Hypothalamus (tissue), 51 donors: ENCODE data around the gene PRF1.
"Not testable (repeated sequence)": the region's sequence is repeated elsewhere in the genome, so short reads cannot be mapped to it uniquely, and the experiment has no call there.

Experiments used
- DNase-seq, 51 donors: peaks; one replicate each; lab custom pipeline; 2025; lab: John Stamatoyannopoulos, UW

PRF1 gene

GRCh38 chr10:70602665-70603448 is at the start of gene PRF1:
TSS of gene PRF1 (minus strand) at chr10:70602741. CDS start at chr10:70600902, 1,839 bp downstream.
- DNase-seq, result no peak

- no peak for DNase-seq
These were observed 49.1 kb upstream of the PRF1 start for GRCh38 chr10:70651661-70652060.

- no peak for DNase-seq
These were observed 48.2 kb upstream of the PRF1 start for GRCh38 chr10:70650718-70651117.

- DNase-seq, result no peak
These were observed 47.6 kb upstream of the PRF1 start for GRCh38 chr10:70650104-70650503.

GRCh38 chr10:70649526-70649925 is 47.0 kb upstream of the PRF1 start:
- no peak for DNase-seq

- DNase-seq, result no peak
These were observed 45.9 kb upstream of the PRF1 start for GRCh38 chr10:70648427-70648826.

DNA sequence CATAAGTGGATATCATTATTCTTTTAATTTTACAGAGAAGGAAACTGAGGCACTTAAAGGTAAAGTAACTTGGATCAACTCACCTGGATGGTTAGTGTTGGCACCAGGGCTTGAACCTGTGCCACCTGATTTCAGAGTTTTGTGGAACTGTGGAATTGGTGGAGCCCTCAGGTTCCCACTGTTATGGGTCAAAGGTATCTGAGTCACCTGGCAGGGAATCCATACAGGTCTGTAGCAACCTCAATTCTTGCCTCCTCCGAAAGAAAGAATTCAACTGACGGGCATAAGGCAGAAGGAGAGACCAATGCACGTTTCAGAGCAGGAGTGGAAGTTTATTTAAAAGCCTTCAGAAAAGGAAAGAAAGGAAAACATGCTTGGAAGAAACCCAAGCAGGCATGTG is 44.5 kb upstream of the PRF1 start:
- DNase-seq, result no peak

DNA sequence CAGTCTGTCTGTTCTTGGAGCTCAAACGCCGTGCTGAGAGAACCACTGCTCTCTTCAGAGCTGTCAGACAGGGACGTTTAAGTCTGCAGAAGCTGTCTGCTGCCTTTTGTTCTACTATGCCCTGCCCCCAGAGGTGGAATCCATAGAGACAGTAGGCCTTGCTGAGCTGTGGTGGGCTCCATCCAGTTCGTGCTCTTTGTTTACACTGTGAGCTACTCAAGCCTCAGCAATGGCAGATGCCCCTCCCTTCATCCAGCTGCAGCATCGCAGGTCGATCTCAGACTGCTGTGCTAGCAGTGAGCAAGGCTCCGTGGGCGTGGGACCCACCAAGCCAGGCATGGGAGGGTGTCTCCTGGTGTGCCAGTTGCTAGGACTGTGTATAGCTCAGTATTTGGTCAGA is 42.4 kb upstream of the PRF1 start:
- not testable (repeated sequence) for DNase-seq

GRCh38 chr10:70643272-70643671 is 40.7 kb upstream of the PRF1 start:
- not testable (repeated sequence) for DNase-seq

GRCh38 chr10:70639640-70640383 is 37.3 kb upstream of the PRF1 start:
- not testable (repeated sequence) for DNase-seq

- DNase-seq, result not testable (repeated sequence)
These were observed 32.0 kb upstream of the PRF1 start for GRCh38 chr10:70634515-70634914.

- DNase-seq, result no peak
These were observed 31.5 kb upstream of the PRF1 start for GRCh38 chr10:70634011-70634410.

GRCh38 chr10:70631735-70632134 is 29.2 kb upstream of the PRF1 start:
- not testable (repeated sequence) for DNase-seq

DNA sequence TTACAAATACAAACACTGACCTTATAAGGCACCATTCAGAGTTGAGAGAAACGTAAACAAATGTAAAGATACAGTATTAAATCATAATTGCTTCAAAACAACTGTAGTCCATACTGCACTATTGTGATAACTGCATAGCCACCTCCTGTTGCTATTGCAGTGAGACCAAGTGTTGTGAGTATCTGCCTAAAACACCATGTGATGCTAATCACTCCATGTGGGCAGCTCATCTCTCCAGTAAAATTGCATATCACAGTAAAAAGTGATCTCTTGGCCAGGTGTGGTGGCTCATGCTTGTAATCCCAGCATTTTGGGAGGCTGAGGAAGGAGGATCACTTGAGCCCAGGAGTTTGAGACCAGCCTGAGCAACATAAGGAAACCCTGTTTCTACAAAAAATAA is 26.8 kb upstream of the PRF1 start:
- no peak for DNase-seq

DNA sequence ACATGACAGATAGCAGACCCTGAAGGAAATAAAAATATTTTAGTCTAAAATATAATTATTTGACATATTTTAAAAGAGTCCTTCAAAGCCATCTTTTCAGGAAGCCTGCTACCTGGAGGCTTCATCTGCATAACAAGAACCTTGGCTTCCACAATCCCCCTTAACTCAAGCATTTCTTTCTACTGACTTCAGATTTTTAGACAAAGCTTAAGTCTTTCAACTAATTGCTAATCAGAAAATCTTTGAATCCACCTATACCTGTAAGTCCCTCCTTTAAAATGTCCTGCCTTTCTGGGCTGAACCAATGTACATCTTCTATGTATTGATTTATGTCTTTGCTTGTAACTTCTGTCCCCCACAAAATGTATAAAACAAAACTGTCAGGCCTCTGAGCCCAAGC is 23.5 kb upstream of the PRF1 start:
- no peak for DNase-seq

DNA sequence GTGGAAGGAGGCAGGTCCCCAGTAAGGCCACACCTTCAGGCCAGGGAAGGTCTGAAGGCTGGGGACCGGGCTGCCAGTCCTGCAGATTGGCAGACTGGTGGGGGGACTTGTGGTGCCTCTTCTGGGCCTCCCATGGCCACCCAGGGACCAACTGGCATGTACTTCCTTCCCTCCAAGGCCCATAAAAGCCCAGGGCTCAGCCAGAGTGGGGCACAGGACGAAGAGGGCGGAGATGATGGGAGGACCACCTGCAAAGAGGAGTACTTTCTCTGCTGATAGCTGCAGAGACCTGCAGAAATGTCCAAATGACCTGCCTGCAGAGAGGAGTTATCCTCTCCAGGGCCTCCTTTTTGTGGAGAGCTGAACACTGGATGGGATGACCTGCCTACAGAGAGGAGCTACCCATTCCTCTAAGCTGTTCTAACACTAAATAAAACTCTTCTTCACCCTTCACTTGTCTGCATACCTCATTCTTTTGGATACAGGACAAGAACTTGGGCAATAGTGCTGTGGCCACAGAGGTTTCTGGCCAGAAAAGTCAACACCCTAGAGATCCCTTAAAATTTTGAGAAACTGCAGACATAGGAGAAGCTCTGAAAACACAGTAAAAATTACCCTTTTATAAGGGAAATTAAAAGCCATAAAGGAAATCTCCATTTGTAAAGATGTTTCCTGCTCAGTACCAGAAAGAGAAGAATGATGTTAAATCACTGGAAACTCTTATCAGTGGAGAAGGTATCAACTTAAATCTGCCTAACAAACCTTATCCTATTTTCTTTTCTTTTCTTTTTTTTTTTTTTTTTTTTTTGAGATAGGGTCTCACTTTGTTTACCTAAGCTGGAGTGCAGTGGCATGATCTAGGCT is 20.7 kb upstream of the PRF1 start:
- DNase-seq, result no peak

- DNase-seq, result no peak
These were observed 20.0 kb upstream of the PRF1 start for GRCh38 chr10:70622541-70622940.

GRCh38 chr10:70621503-70622078 is 19.1 kb upstream of the PRF1 start:
- no peak for DNase-seq

DNA sequence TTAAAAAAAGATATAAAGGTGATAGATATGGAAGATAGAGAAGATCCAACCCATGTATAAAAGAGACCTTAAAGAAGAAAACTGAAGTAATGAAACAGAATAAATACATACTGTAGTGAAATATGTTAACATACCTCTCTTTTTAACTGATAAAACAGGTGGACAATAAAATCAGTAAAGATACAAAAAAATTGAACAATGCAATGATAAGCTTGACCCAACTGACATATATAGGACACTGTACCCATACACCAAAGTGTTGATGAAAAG is 17.4 kb upstream of the PRF1 start:
- no peak for DNase-seq

- DNase-seq, result peak in 1 of 51 donors; percentile 7
These were observed 16.9 kb upstream of the PRF1 start for GRCh38 chr10:70619271-70620019.
